ENCODE data around the gene MAGIX.

DNA sequence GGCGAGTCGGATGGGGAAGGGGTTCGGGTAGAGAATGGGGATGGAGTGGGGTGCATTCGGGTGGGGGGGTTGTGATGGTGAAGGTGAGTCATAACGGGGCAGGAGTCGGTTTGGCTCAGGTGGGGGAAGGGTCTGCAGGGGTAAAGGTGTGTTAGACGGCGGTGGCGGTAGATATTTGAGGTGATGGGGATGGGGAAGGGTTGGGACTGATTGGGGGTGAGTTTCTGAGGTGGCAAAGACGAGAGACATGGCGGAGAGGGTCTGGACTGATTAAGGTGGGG is 36.7 kb downstream of the MAGIX start:
- no peak for TF ChIP-seq EZH2 (IDR thresholded peaks at IDR 0.05; ENCODE audit: borderline replicate concordance, low read length)
- TF ChIP-seq, protein P1, sequence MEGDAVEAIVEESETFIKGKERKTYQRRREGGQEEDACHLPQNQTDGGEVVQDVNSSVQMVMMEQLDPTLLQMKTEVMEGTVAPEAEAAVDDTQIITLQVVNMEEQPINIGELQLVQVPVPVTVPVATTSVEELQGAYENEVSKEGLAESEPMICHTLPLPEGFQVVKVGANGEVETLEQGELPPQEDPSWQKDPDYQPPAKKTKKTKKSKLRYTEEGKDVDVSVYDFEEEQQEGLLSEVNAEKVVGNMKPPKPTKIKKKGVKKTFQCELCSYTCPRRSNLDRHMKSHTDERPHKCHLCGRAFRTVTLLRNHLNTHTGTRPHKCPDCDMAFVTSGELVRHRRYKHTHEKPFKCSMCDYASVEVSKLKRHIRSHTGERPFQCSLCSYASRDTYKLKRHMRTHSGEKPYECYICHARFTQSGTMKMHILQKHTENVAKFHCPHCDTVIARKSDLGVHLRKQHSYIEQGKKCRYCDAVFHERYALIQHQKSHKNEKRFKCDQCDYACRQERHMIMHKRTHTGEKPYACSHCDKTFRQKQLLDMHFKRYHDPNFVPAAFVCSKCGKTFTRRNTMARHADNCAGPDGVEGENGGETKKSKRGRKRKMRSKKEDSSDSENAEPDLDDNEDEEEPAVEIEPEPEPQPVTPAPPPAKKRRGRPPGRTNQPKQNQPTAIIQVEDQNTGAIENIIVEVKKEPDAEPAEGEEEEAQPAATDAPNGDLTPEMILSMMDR (IDR thresholded peaks at IDR 0.05; ENCODE audit: low read length), result no peak

Data from OCI-LY1 (cell line).